HepG2 (cell line): ENCODE results near the gene SEPTIN10. TPM values are rescaled to one million over a fixed set of nuclear protein-coding genes. Genes with fewer than 3 reads are reported as not detected.
A peak's percentile ranks its signal among the peaks of the same experiment; 100 is the strongest.

Experiments used
- CAMTA2 ChIP-seq: sonication (generic); formaldehyde crosslinking; IDR thresholded peaks from 2 replicates; pipeline ENCODE4 v1.4.0; 2020; ENCODE audit warnings: mild to moderate bottlenecking, missing genetic modification reagents, borderline replicate concordance
- CHD2 ChIP-seq: IDR thresholded peaks from 2 replicates; pipeline ENCODE4 v1.6.1; 2011; ENCODE audit warnings: low read depth, low read length, improper control_type of control experiment
- CREB3 ChIP-seq: sonication (generic); formaldehyde crosslinking; IDR thresholded peaks from 2 replicates; pipeline ENCODE4 v1.5.0; 2020; ENCODE audit warnings: missing genetic modification reagents
- E2F2 ChIP-seq: sonication (generic); formaldehyde crosslinking; IDR thresholded peaks from 2 replicates; pipeline ENCODE4 v1.4.0; 2020; ENCODE audit warnings: missing genetic modification reagents, borderline replicate concordance
- FOXO1 ChIP-seq: sonication (generic); formaldehyde crosslinking; IDR thresholded peaks from 2 replicates; pipeline ENCODE4 v1.4.0; 2020; ENCODE audit warnings: missing genetic modification reagents
- GTF3A ChIP-seq: sonication (generic); formaldehyde crosslinking; conservative IDR thresholded peaks from 2 replicates; pipeline ENCODE4 v1.4.0; 2020; ENCODE audit warnings: mild to moderate bottlenecking, missing genetic modification reagents
- LBX2 ChIP-seq: sonication (generic); formaldehyde crosslinking; IDR thresholded peaks from 2 replicates; pipeline ENCODE4 v1.5.0; 2020; ENCODE audit warnings: missing genetic modification reagents, mild to moderate bottlenecking, borderline replicate concordance
- MBNL3 ChIP-seq: fragments of 250-450 bp; sonication (Bioruptor Pico); conservative IDR thresholded peaks from 2 replicates; pipeline ENCODE4 v1.8.0; 2022; ENCODE audit warnings: mild to moderate bottlenecking, inconsistent platforms
- MXD3 ChIP-seq: IDR thresholded peaks from 2 replicates; pipeline ENCODE4 v1.6.1; 2016; ENCODE audit warnings: mild to moderate bottlenecking, missing biosample characterization, missing genetic modification reagents
- PAWR ChIP-seq: sonication (generic); formaldehyde crosslinking; IDR thresholded peaks from 2 replicates; pipeline ENCODE4 v1.4.0; 2020; ENCODE audit warnings: missing genetic modification reagents, mild to moderate bottlenecking, borderline replicate concordance
- SIX4 ChIP-seq: sonication (generic); formaldehyde crosslinking; IDR thresholded peaks from 2 replicates; pipeline ENCODE4 v1.4.0; 2020; ENCODE audit warnings: missing genetic modification reagents
- SNAPC4 ChIP-seq: sonication (generic); formaldehyde crosslinking; IDR thresholded peaks from 2 replicates; pipeline ENCODE4 v1.4.0; 2020; ENCODE audit warnings: mild to moderate bottlenecking, missing genetic modification reagents
- SUZ12 ChIP-seq: fragments of 150-350 bp; IDR thresholded peaks from 2 replicates; pipeline ENCODE4 v1.6.1; 2014; ENCODE audit warnings: low read depth, low read length
- TARDBP ChIP-seq: sonication (generic); formaldehyde crosslinking; IDR thresholded peaks from 2 replicates; pipeline ENCODE4 v1.8.0; 2022; ENCODE audit warnings: mild to moderate bottlenecking, missing genetic modification reagents
- TFE3 ChIP-seq: IDR thresholded peaks from 2 replicates; pipeline ENCODE4 v1.6.1; 2016
- ZMYM4 ChIP-seq: sonication (generic); formaldehyde crosslinking; IDR thresholded peaks from 2 replicates; pipeline ENCODE4 v1.8.1; 2023; ENCODE audit warnings: mild to moderate bottlenecking, missing genetic modification reagents
- ZNF577 ChIP-seq: sonication (generic); formaldehyde crosslinking; IDR thresholded peaks from 2 replicates; pipeline ENCODE4 v1.4.0; 2020; ENCODE audit warnings: mild to moderate bottlenecking, low read depth, missing genetic modification reagents, borderline replicate concordance
- ZSCAN30 ChIP-seq: sonication (generic); formaldehyde crosslinking; IDR thresholded peaks from 2 replicates; pipeline ENCODE4 v1.5.0; 2020; ENCODE audit warnings: mild to moderate bottlenecking, missing genetic modification reagents
- polyA plus RNA-seq, 8 experiments: library from polyadenylated mRNA; depleted of rRNA in 3 of 8; stranded (reverse) in 7 of 8; unstranded in 1 of 8; fragments of >200 nt; fragmentation: Illumina TruSeq in 4 of 8; extraction: Trizol in 4 of 8; gene quantifications; 2 replicates each; pipeline versions ENCODE4 v1.2.1 to v1.2.3, GENCODE V29; 2011 to 2016; ENCODE audit warnings: low read depth in 4 of 8, missing spikeins in 1 of 8, mixed read lengths in 1 of 8; ENCODE audit not compliant: insufficient read depth in 1 of 8
- total RNA-seq, 5 experiments: library from RNA; depleted of rRNA; stranded (reverse); fragments of >200 nt; fragmentation: Illumina TruSeq; extraction: Trizol; gene quantifications; 2 replicates each; pipeline ENCODE4 v1.2.3, GENCODE V29; 2016; ENCODE audit warnings: low read depth in 1 of 5

The SEPTIN10 gene
- total and polyA plus RNA-seq, 2 of the 13 experiments (the other 11 are each of a cell fraction or from before 2014, with no cell fraction given), result 45.8 to 67.5 TPM

- TF ChIP-seq TFE3 (CRISPR knock-in tag) (no peak; the same call in 1 of the 2 replicates), ZNF577 (CRISPR knock-in tag) (no peak), MBNL3 (CRISPR knock-in tag) (no peak), CHD2 (no peak), GTF3A (no peak), SIX4 (CRISPR knock-in tag) (no peak), MXD3 (0 out of 2 replicates have a peak, but pooled peaks have one; percentile 46), SUZ12 (no peak), TARDBP (CRISPR knock-in tag) (peak; percentile 64; the same call in 1 of the 2 replicates), ZSCAN30 (no peak), FOXO1 (CRISPR knock-in tag) (peak; percentile 48; the same call in 1 of the 2 replicates), SNAPC4 (no peak), CREB3 (CRISPR knock-in tag) (no peak), LBX2 (no peak), CAMTA2 (CRISPR knock-in tag) (no peak), ZMYM4 (CRISPR knock-in tag) (peak; percentile 76), E2F2 (no peak), PAWR (no peak)
Observed at GRCh38 chr2:109630441-109631430, 17.0 kb upstream of the SEPTIN10 start (continued).
